H1 (cell line): ENCODE measurements around the gene INPP4A. TPM values are rescaled to one million over a fixed set of nuclear protein-coding genes. Genes with fewer than 3 reads are reported as not detected.

ENCODE experiments used
- CTCF ChIA-PET: fragments of 300-600 bp; sonication (Branson Sonifier 250); formaldehyde crosslinking; loops from one replicate; lab custom pipeline; 2021; ENCODE audit not compliant: partially characterized antibody; lab: Charles Lee
- POLR2A ChIA-PET: fragments of 300-600 bp; sonication (Branson Sonifier 250); formaldehyde crosslinking; loops from one replicate; lab custom pipeline; 2021; ENCODE audit warnings: inconsistent platforms; ENCODE audit not compliant: partially characterized antibody; lab: Charles Lee
- DNase-seq, 2 experiments: peaks; one replicate each; pipeline versions ENCODE4 v3.0.0 to v3.0.0-alpha.2; 2010 to 2022; ENCODE audit warnings: low spot score in 2 of 2, low read depth in 1 of 2, mixed read lengths in 1 of 2
- FAIRE-seq: peaks from 2 replicates; lab custom pipeline; 2011; peaks lifted over from hg19 to GRCh38; lab: Jason Lieb, UNC
- H2AFZ ChIP-seq: 2 replicates; pipeline ENCODE4 v1.8.1; 2012; ENCODE audit warnings: low read length, inconsistent platforms
- H2AK5ac ChIP-seq: 2 replicates; pipeline ENCODE4 v1.6.1; 2013; ENCODE audit warnings: low read depth, low read length
- H2BK120ac ChIP-seq: replicated peaks from 2 replicates; pipeline ENCODE3; 2013; ENCODE audit warnings: low read depth, low read length, inconsistent platforms
- H2BK12ac ChIP-seq: 2 replicates; pipeline ENCODE4 v1.6.1; 2013; ENCODE audit warnings: low read depth, low read length
- H2BK15ac ChIP-seq: 2 replicates; pipeline ENCODE4 v1.6.1; 2013; ENCODE audit warnings: low read length
- H2BK20ac ChIP-seq: 2 replicates; pipeline ENCODE4 v1.6.1; 2013; ENCODE audit warnings: low read length
- H2BK5ac ChIP-seq: 2 replicates; pipeline ENCODE4 v1.6.1; 2013; ENCODE audit warnings: low read depth, low read length
- H3K14ac ChIP-seq: 2 replicates; pipeline ENCODE4 v1.6.1; 2013; ENCODE audit warnings: inconsistent platforms; ENCODE audit not compliant: insufficient read length
- H3K18ac ChIP-seq: 2 replicates; pipeline ENCODE4 v1.6.1; 2013; ENCODE audit warnings: low read length; ENCODE audit errors: extremely low read depth
- H3K23ac ChIP-seq: 2 replicates; pipeline ENCODE4 v1.6.1; 2013; ENCODE audit warnings: inconsistent platforms; ENCODE audit not compliant: insufficient read length
- H3K23me2 ChIP-seq: 2 replicates; pipeline ENCODE4 v1.6.1; 2013; ENCODE audit warnings: low read depth, low read length
- H3K27ac ChIP-seq: 2 replicates; pipeline ENCODE4 v1.6.1; 2011; ENCODE audit warnings: low read depth, low read length, inconsistent platforms
- H3K27me3 ChIP-seq, 4 experiments: replicated peaks in 1 of 4; 1 replicate in 1 of 4; 2 replicates in 3 of 4; pipeline versions ENCODE4 v1.6.1 to v1.8.1; 2011 to 2013; ENCODE audit warnings: low read length in 3 of 4, mild to moderate bottlenecking in 3 of 4, inconsistent platforms in 2 of 4, mixed read lengths in 2 of 4, moderate library complexity in 1 of 4; ENCODE audit not compliant: control insufficient read depth in 3 of 4, insufficient read depth in 3 of 4; ENCODE audit errors: extremely low read depth in 1 of 4
- H3K36me3 ChIP-seq, 4 experiments: 2 replicates each; pipeline versions ENCODE4 v1.6.1 to v1.8.1; 2011 to 2013; ENCODE audit warnings: mild to moderate bottlenecking in 4 of 4, low read length in 3 of 4, moderate library complexity in 2 of 4, control low read depth in 1 of 4, inconsistent platforms in 1 of 4; ENCODE audit not compliant: insufficient read depth in 4 of 4, control insufficient read depth in 2 of 4
- H3K4ac ChIP-seq: replicated peaks from 2 replicates; pipeline ENCODE3; 2013; ENCODE audit warnings: low read length, low read depth, mixed read lengths, inconsistent platforms; ENCODE audit not compliant: insufficient read length
- H3K4me1 ChIP-seq, 4 experiments: replicated peaks in 1 of 4; 1 replicate in 1 of 4; 2 replicates in 3 of 4; pipeline versions ENCODE4 v1.6.1 to v1.8.1; 2011 to 2013; ENCODE audit warnings: low read length in 3 of 4, inconsistent platforms in 2 of 4, mixed read lengths in 1 of 4; ENCODE audit not compliant: insufficient read depth in 4 of 4, control insufficient read depth in 3 of 4
- H3K4me2 ChIP-seq, 2 experiments: 2 replicates each; pipeline versions ENCODE4 v1.6.1 to v1.8.1; 2011 to 2013; ENCODE audit warnings: low read depth in 2 of 2, low read length in 2 of 2, control low read depth in 1 of 2, inconsistent platforms in 1 of 2, mild to moderate bottlenecking in 1 of 2; ENCODE audit not compliant: insufficient read depth in 1 of 2
- H3K4me3 ChIP-seq, 4 experiments: fragments of 200-600, 300-600 bp in 1 of 4; sonication (generic), shearing (Covaris generic), sonication (Bioruptor Twin) in 1 of 4; 2 replicates each; pipeline versions ENCODE4 v1.5.1 to v1.8.1; 2011 to 2016; ENCODE audit warnings: low read length in 4 of 4, low read depth in 3 of 4, control low read depth in 2 of 4, inconsistent platforms in 2 of 4, mild to moderate bottlenecking in 2 of 4, mixed read lengths in 1 of 4, moderate library complexity in 1 of 4; ENCODE audit not compliant: insufficient read depth in 2 of 4; ENCODE audit errors: extremely low read depth in 1 of 4
- H3K56ac ChIP-seq: replicated peaks from 2 replicates; pipeline ENCODE3; 2013; ENCODE audit warnings: low read depth, mild to moderate bottlenecking, mixed read lengths, low read length, inconsistent platforms; ENCODE audit not compliant: insufficient read length
- H3K79me1 ChIP-seq: 2 replicates; pipeline ENCODE4 v1.6.1; 2013; ENCODE audit warnings: low read depth, low read length, control low read depth
- H3K79me2 ChIP-seq, 2 experiments: 2 replicates each; pipeline versions ENCODE4 v1.6.1 to v1.8.1; 2012 to 2013; ENCODE audit warnings: low read length in 2 of 2, mild to moderate bottlenecking in 2 of 2, inconsistent platforms in 1 of 2; ENCODE audit not compliant: insufficient read depth in 2 of 2, control insufficient read depth in 1 of 2
- H3K9ac ChIP-seq, 4 experiments: replicated peaks in 1 of 4; 1 replicate in 1 of 4; 2 replicates in 3 of 4; pipeline versions ENCODE4 v1.6.1 to v1.8.1; 2011 to 2013; ENCODE audit warnings: low read depth in 3 of 4, low read length in 3 of 4, control low read depth in 2 of 4, mild to moderate bottlenecking in 2 of 4, moderate library complexity in 2 of 4, inconsistent platforms in 1 of 4; ENCODE audit errors: extremely low read depth in 1 of 4
- H3K9me3 ChIP-seq, 2 experiments: 2 replicates each; pipeline versions ENCODE4 v1.6.1 to v1.8.1; 2012 to 2013; ENCODE audit warnings: mild to moderate bottlenecking in 2 of 2, moderate library complexity in 2 of 2, control low read depth in 1 of 2, inconsistent platforms in 1 of 2, low read depth in 1 of 2, low read length in 1 of 2, mixed read lengths in 1 of 2; ENCODE audit not compliant: insufficient read depth in 2 of 2
- H4K20me1 ChIP-seq, 2 experiments: replicated peaks in 1 of 2; 2 replicates each; pipeline versions ENCODE3 to v1.8.1; 2011 to 2013; ENCODE audit warnings: inconsistent platforms in 2 of 2, low read length in 2 of 2, mild to moderate bottlenecking in 1 of 2; ENCODE audit not compliant: insufficient read depth in 2 of 2, control insufficient read depth in 1 of 2
- H4K5ac ChIP-seq: 2 replicates; pipeline ENCODE4 v1.6.1; 2013; ENCODE audit warnings: low read length, low read depth, mixed read lengths, inconsistent platforms; ENCODE audit not compliant: insufficient read length
- H4K8ac ChIP-seq: 2 replicates; pipeline ENCODE4 v1.8.0; 2013; ENCODE audit warnings: mild to moderate bottlenecking, moderate library complexity, low read length, inconsistent platforms; ENCODE audit not compliant: insufficient read depth; ENCODE audit errors: extremely low read depth
- H4K91ac ChIP-seq: replicated peaks from 2 replicates; pipeline ENCODE3; 2013; ENCODE audit warnings: low read length, mixed read lengths, inconsistent platforms; ENCODE audit not compliant: insufficient read length
- CBX8 ChIP-seq: fragments of 300-800, 300-1000 bp; sonication (generic); IDR thresholded peaks from 2 replicates; pipeline ENCODE4 v1.7.1; 2016; ENCODE audit warnings: low read depth, low read length, borderline replicate concordance
- CREB1 ChIP-seq: IDR thresholded peaks from 2 replicates; pipeline ENCODE4 v1.6.1; 2012; ENCODE audit warnings: inconsistent platforms
- CTBP2 ChIP-seq: IDR thresholded peaks from 2 replicates; pipeline ENCODE4 v1.7.0; 2011; ENCODE audit warnings: borderline replicate concordance, mild to moderate bottlenecking, moderate library complexity, mixed read lengths, low read length; ENCODE audit not compliant: insufficient read depth, insufficient read length
- EGR1 ChIP-seq: IDR thresholded peaks from 2 replicates; pipeline ENCODE4 v1.6.1; 2011; ENCODE audit warnings: low read depth, low read length, borderline replicate concordance
- EZH2 ChIP-seq: fragments of 200-600 bp; sonication (generic); IDR thresholded peaks from 2 replicates; pipeline ENCODE4 v1.7.1; 2012; ENCODE audit warnings: low read depth, mild to moderate bottlenecking, moderate library complexity, low read length, inconsistent platforms; ENCODE audit not compliant: severe bottlenecking
- FOSL1 ChIP-seq: IDR thresholded peaks from 2 replicates; pipeline ENCODE4 v1.6.1; 2011; ENCODE audit warnings: mild to moderate bottlenecking, low read depth, low read length, moderate library complexity; ENCODE audit not compliant: insufficient read depth
- HDAC2 ChIP-seq, 2 experiments: fragments of 300-600 bp in 1 of 2; sonication (generic) in 1 of 2; IDR thresholded peaks; 2 replicates each; pipeline ENCODE4 v1.6.1; 2011 to 2012; ENCODE audit warnings: low read depth in 2 of 2, low read length in 2 of 2, mild to moderate bottlenecking in 2 of 2, moderate library complexity in 2 of 2, borderline replicate concordance in 1 of 2, inconsistent platforms in 1 of 2
- KDM5A ChIP-seq: fragments of 200-600 bp; IDR thresholded peaks from 2 replicates; pipeline ENCODE4 v1.7.1; 2012; ENCODE audit warnings: mild to moderate bottlenecking, low read length, inconsistent platforms, mixed read lengths
- RNF2 ChIP-seq: fragments of 200-900, 300-1000 bp; sonication (generic); IDR thresholded peaks from 2 replicates; pipeline ENCODE4 v1.7.1; 2016; ENCODE audit warnings: borderline replicate concordance, low read depth, mild to moderate bottlenecking, antibody characterized with exemption, low read length; ENCODE audit not compliant: poor library complexity, severe bottlenecking; ENCODE audit errors: missing control alignments
- RXRA ChIP-seq: IDR thresholded peaks from 2 replicates; pipeline ENCODE4 v1.6.1; 2011; ENCODE audit warnings: low read depth, mild to moderate bottlenecking, low read length, moderate library complexity; ENCODE audit not compliant: insufficient read depth
- SP1 ChIP-seq: IDR thresholded peaks from 2 replicates; pipeline ENCODE4 v1.6.1; 2011; ENCODE audit warnings: low read depth, low read length
- SUZ12 ChIP-seq: fragments of 200-600 bp; sonication (generic); IDR thresholded peaks from 2 replicates; pipeline ENCODE4 v1.6.1; 2012; ENCODE audit warnings: mild to moderate bottlenecking, inconsistent platforms, low read length, moderate library complexity, mixed read lengths
- TAF1 ChIP-seq: IDR thresholded peaks from 2 replicates; pipeline ENCODE4 v1.6.1; 2011; ENCODE audit warnings: mild to moderate bottlenecking, low read depth, low read length
- WGBS, 2 experiments: shearing (Covaris generic) in 1 of 2; methylation state at CpG; one replicate each; pipeline versions ENCODE4 v1.1.6 to v1.1.7; 2013 to 2015; ENCODE audit warnings: low lambda C conversion rate in 2 of 2, mixed read lengths in 2 of 2, inconsistent platforms in 1 of 2, low coverage in 1 of 2, missing lambda C conversion rate in 1 of 2; ENCODE audit not compliant: insufficient replicate concordance in 2 of 2, insufficient coverage in 1 of 2, insufficient read length in 1 of 2; ENCODE audit errors: extremely low coverage in 1 of 2, missing lambda C conversion rate in 1 of 2; 5-methylcytosine and 5-hydroxymethylcytosine counted together
- polyA plus RNA-seq, 7 experiments: library from polyadenylated mRNA; depleted of rRNA in 3 of 7; stranded (reverse) in 5 of 7; unstranded in 2 of 7; fragments of >200 nt in 5 of 7; fragments of 200-250 nt in 2 of 7; gene quantifications; 1 replicate in 5 of 7; 2 replicates in 1 of 7; 4 replicates in 1 of 7; pipeline versions ENCODE4 v1.2.1 to v1.2.3, GENCODE V29; 2011 to 2013; ENCODE audit warnings: missing spikeins in 2 of 7, mixed read lengths in 2 of 7
- total RNA-seq: library from RNA; stranded (reverse); fragmentation: NEBNext Ultra II Directional; extraction: Animal tissue kit (Norgen Biotek cat#: 25700); gene quantifications from 2 replicates; pipeline ENCODE4 v1.2.1, GENCODE V29; 2021

Gene INPP4A
- total and polyA plus RNA-seq, 2 of the 8 experiments (the other 6 are each of a cell fraction or from before 2014, with no cell fraction given): 25.6 to 34.3 TPM

GRCh38 chr2:98541906-98542305, 97.2 kb downstream of the INPP4A start:
- Histone ChIP-seq H3K4me3 (no peak overlapping the region), H3K9ac (no peak overlapping the region), H3K27me3 (no peaks in the 10 kb centered on the region), H2BK120ac (no peak overlapping the region), H4K91ac (no peak overlapping the region), H2BK5ac (no peak overlapping the region), H4K20me1 (peaks cover 1 to 2% of the 10 kb centered on the region in 2 experiments), H3K4ac (no peak overlapping the region), H3K4me2 (no peak overlapping the region), H2AK5ac (no peak overlapping the region), H3K4me1 (no peaks in the 10 kb centered on the region), H2BK12ac (no peak overlapping the region), H3K79me1 (no peaks in the 10 kb centered on the region), H3K79me2 (no peaks in the 10 kb centered on the region), H4K8ac (no peak overlapping the region), H4K5ac (no peak overlapping the region), H3K18ac (no peak overlapping the region), H3K23ac (no peak overlapping the region), H2BK15ac (no peak overlapping the region), H3K56ac (no peak overlapping the region), H2AFZ (no peak overlapping the region), H3K14ac (no peak overlapping the region), H3K36me3 (peaks cover 16 to 57% (median 41%) of the 10 kb centered on the region in 4 experiments), H3K27ac (no peak overlapping the region), H3K9me3 (no peaks in the 10 kb centered on the region), H3K23me2 (no peaks in the 10 kb centered on the region), H2BK20ac (no peak overlapping the region)
- FAIRE-seq (no peak), DNase-seq (no peak)
- ChIA-PET CTCF (interaction anchor here (0.6 to 2.6 kb wide), 6 partner anchors 23 to 232 kb away, joined by 3 to 11 read pairs (median 4); no protein-coding TSS in a partner anchor), POLR2A (no interaction called here)
- TF ChIP-seq SUZ12 (no peak), TAF1 (no peak), HDAC2 (IDR thresholded peaks at IDR 0.05; ENCODE audit: borderline replicate concordance in 1 of 2, low read depth in 2 of 2, low read length in 2 of 2) (no peak), FOSL1 (no peak), KDM5A (no peak), RNF2 (no peak), CREB1 (no peak), SP1 (no peak), CTBP2 (no peak), EZH2 (no peak), RXRA (no peak), EGR1 (no peak), CBX8 (no peak)
- 94% methylated on average over 9 of the region's 9 CpGs; no CpG with 5 or more reads in 1 of the 2 experiments for WGBS, 2 experiments
